Endothelial cell of umbilical vein (primary cell): ENCODE data around the gene CSNK2B. TPM values are rescaled to one million over a fixed set of nuclear protein-coding genes. Genes with fewer than 3 reads are reported as not detected.

Experiments used
- BruUV-seq: library from RNA; stranded (reverse); fragments of 400-500 nt; replicated peaks from 2 replicates; lab custom pipeline; 2021; lab: Mats Ljungman, UMichigan
- CTCF ChIA-PET: fragments of 300-600, 350-600 bp; sonication (Branson Sonifier 250); formaldehyde crosslinking; loops from one replicate; lab custom pipeline; 2021; ENCODE audit warnings: antibody characterized with exemption, inconsistent platforms; lab: Charles Lee
- POLR2A ChIA-PET: fragments of 300-600, 350-600 bp; sonication (Branson Sonifier 250); formaldehyde crosslinking; loops from one replicate; lab custom pipeline; 2021; ENCODE audit warnings: antibody characterized with exemption, inconsistent platforms; lab: Charles Lee
- DNase-seq: peaks from one replicate; pipeline ENCODE4 v3.0.0-alpha.2; 2011; ENCODE audit warnings: low read depth, low spot score
- FAIRE-seq: peaks from 2 replicates; lab custom pipeline; 2011; peaks lifted over from hg19 to GRCh38; lab: Jason Lieb, UNC
- H2AFZ ChIP-seq: 2 replicates; pipeline ENCODE4 v1.6.0; 2012; ENCODE audit warnings: low read depth, low read length, control low read depth, inconsistent platforms
- H3K27ac ChIP-seq: 2 replicates; pipeline ENCODE4 v1.5.1; 2011; ENCODE audit warnings: low read depth, mild to moderate bottlenecking, control low read depth, low read length, moderate library complexity; ENCODE audit not compliant: insufficient read depth
- H3K27me3 ChIP-seq, 2 experiments: 2 replicates each; pipeline versions ENCODE4 v1.6.0 to v1.6.1; 2011; ENCODE audit warnings: low read length in 2 of 2, mixed read lengths in 1 of 2; ENCODE audit not compliant: control insufficient read depth in 2 of 2, insufficient read depth in 2 of 2
- H3K36me3 ChIP-seq, 2 experiments: 2 replicates in 1 of 2; 3 replicates in 1 of 2; pipeline ENCODE4 v1.5.1; 2011; ENCODE audit warnings: low read length in 2 of 2, mild to moderate bottlenecking in 1 of 2, moderate library complexity in 1 of 2; ENCODE audit not compliant: control insufficient read depth in 2 of 2, insufficient read depth in 2 of 2; ENCODE audit errors: extremely low read depth in 1 of 2
- H3K4me1 ChIP-seq: 3 replicates; pipeline ENCODE4 v1.5.1; 2011; ENCODE audit warnings: mild to moderate bottlenecking, low read length; ENCODE audit not compliant: control insufficient read depth, insufficient read depth; ENCODE audit errors: extremely low read depth
- H3K4me2 ChIP-seq: 2 replicates; pipeline ENCODE4 v1.6.1; 2011; ENCODE audit warnings: low read length, control low read depth, mixed read lengths; ENCODE audit not compliant: insufficient read depth
- H3K4me3 ChIP-seq, 3 experiments: fragments of 200-600 bp in 1 of 3; sonication (generic), shearing (Covaris generic) in 1 of 3; replicated peaks in 1 of 3; 2 replicates each; pipeline ENCODE4 v1.5.1; 2011 to 2016; ENCODE audit warnings: control low read depth in 3 of 3, low read length in 3 of 3, mild to moderate bottlenecking in 2 of 3, inconsistent platforms in 1 of 3, low read depth in 1 of 3, moderate library complexity in 1 of 3; ENCODE audit not compliant: insufficient read depth in 1 of 3
- H3K79me2 ChIP-seq: 2 replicates; pipeline ENCODE4 v1.6.0; 2012; ENCODE audit warnings: low read length, inconsistent platforms; ENCODE audit not compliant: control insufficient read depth, insufficient read depth
- H3K9ac ChIP-seq: replicated peaks from 2 replicates; pipeline ENCODE3; 2011; ENCODE audit warnings: low read length, control low read depth; ENCODE audit not compliant: insufficient read depth; ENCODE audit errors: extremely low read depth
- H3K9me1 ChIP-seq: replicated peaks from 3 replicates; pipeline ENCODE4 v1.6.0; 2011; ENCODE audit warnings: mild to moderate bottlenecking, low read length; ENCODE audit not compliant: control insufficient read depth, insufficient read depth; ENCODE audit errors: extremely low read depth
- H3K9me3 ChIP-seq: replicated peaks from 2 replicates; pipeline ENCODE4 v1.5.1; 2012; ENCODE audit warnings: low read length, inconsistent platforms; ENCODE audit not compliant: control insufficient read depth, insufficient read depth
- H4K20me1 ChIP-seq: replicated peaks from 2 replicates; pipeline ENCODE3; 2011; ENCODE audit warnings: mild to moderate bottlenecking, low read length; ENCODE audit not compliant: control insufficient read depth, insufficient read depth; ENCODE audit errors: extremely low read depth
- CTCF ChIP-seq, 2 donors: IDR thresholded peaks; 1 replicate in 1 of 2; 2 replicates in 1 of 2; pipeline ENCODE4 v1.5.1; 2011; ENCODE audit warnings: low read length in 2 of 2, mild to moderate bottlenecking in 2 of 2, moderate library complexity in 2 of 2, control low read depth in 1 of 2, inconsistent platforms in 1 of 2, low read depth in 1 of 2; ENCODE audit not compliant: insufficient read depth in 1 of 2; ENCODE audit errors: extremely low read depth in 1 of 2
- EZH2 ChIP-seq: IDR thresholded peaks from 2 replicates; pipeline ENCODE4 v1.6.1; 2012; ENCODE audit warnings: borderline replicate concordance, low read depth, mild to moderate bottlenecking, moderate library complexity, low read length, inconsistent platforms; ENCODE audit not compliant: severe bottlenecking
- FOS ChIP-seq: IDR thresholded peaks from 2 replicates; pipeline ENCODE4 v1.6.1; 2011; ENCODE audit warnings: mild to moderate bottlenecking, low read length, moderate library complexity, borderline replicate concordance; ENCODE audit not compliant: insufficient read depth
- GATA2 ChIP-seq: IDR thresholded peaks from 2 replicates; pipeline ENCODE4 v1.7.0; 2011; ENCODE audit warnings: low read depth, mild to moderate bottlenecking, moderate library complexity, mixed read lengths, low read length; ENCODE audit not compliant: insufficient read length, insufficient read depth
- JUN ChIP-seq: IDR thresholded peaks from 2 replicates; pipeline ENCODE4 v1.6.1; 2011; ENCODE audit warnings: borderline replicate concordance, low read depth; ENCODE audit not compliant: insufficient read length, insufficient read depth
- MYC ChIP-seq: IDR thresholded peaks from one replicate; pipeline ENCODE4 v1.6.1; 2011; ENCODE audit warnings: mild to moderate bottlenecking, low read depth, low read length
- POLR2A ChIP-seq: IDR thresholded peaks from 2 replicates; pipeline ENCODE4 v1.6.1; 2012; ENCODE audit warnings: low read depth, mild to moderate bottlenecking, control low read depth, low read length
- POLR2AphosphoS5 ChIP-seq: IDR thresholded peaks from 2 replicates; pipeline ENCODE4 v1.6.1; 2012; ENCODE audit warnings: low read depth, mild to moderate bottlenecking, control low read depth, low read length, moderate library complexity; ENCODE audit not compliant: insufficient read depth
- dilution Hi-C: fragments of 300-500 bp; cut with MboI; formaldehyde crosslinking; loops from one replicate; pipeline ENCODE4 v1.15.0; 2019; ENCODE audit warnings: low sequenced_read_pairs; ENCODE audit not compliant: extremely low pct_ligation_motif_present
- intact Hi-C: fragments of 100-400 bp; cut with micrococcal nuclease; formaldehyde crosslinking; loops from one replicate; pipeline ENCODE4 v1.10.0; 2022
- polyA plus RNA-seq, 4 experiments: library from polyadenylated mRNA; depleted of rRNA in 3 of 4; stranded (reverse) in 3 of 4; unstranded in 1 of 4; fragments of >200 nt; gene quantifications; 2 replicates each; pipeline versions ENCODE4 v1.2.1 to v1.2.3, GENCODE V29; 2011 to 2012; ENCODE audit warnings: missing spikeins in 1 of 4
- total RNA-seq: library from RNA; stranded (reverse); gene quantifications from 2 replicates; pipeline ENCODE4 v1.2.3, GENCODE V29; 2021

Gene CSNK2B
- total and polyA plus RNA-seq, 2 donors (not counting 3 experiments of a cell fraction or from before 2014, with no cell fraction given): 159 to 206 TPM

- no peak overlapping the region for H2AFZ ChIP-seq
- no peaks in the 10 kb centered on the region for H4K20me1 ChIP-seq
- peak overlapping the region; percentile 84 for H3K27ac ChIP-seq
- peaks cover 23 to 33% of the 10 kb centered on the region in 2 experiments for H3K36me3 ChIP-seq
- H3K9me1 ChIP-seq: no peaks in the 10 kb centered on the region
- BruUV-seq: no TSS peak
- TF ChIP-seq POLR2AphosphoS5 (no peak), MYC (no peak), JUN (no peak)
- FAIRE-seq (peak; percentile 8), DNase-seq (no peak)
- intact Hi-C loops: loop anchor here (1.0 to 5.0 kb wide), 3 partner anchors 43 to 205 kb away; partner anchors contain the start of gene HSPA1B
- peaks cover 13% of the 10 kb centered on the region for H3K4me1 ChIP-seq
- CTCF ChIA-PET: interaction anchor here (0.6 to 3.9 kb wide), 6 partner anchors 18 to 81 kb away, joined by 3 to 18 read pairs (median 4); partner anchors contain the start of genes ATP6V1G2 and DDX39B
- peak overlapping the region; percentile 99 for H3K9ac ChIP-seq
- peaks cover 59% of the 10 kb centered on the region for H3K79me2 ChIP-seq
- H3K4me2 ChIP-seq: peak overlapping the region; percentile 92
- no peaks in the 10 kb centered on the region for H3K9me3 ChIP-seq
- POLR2A ChIA-PET: interaction anchor here (0.8 to 2.2 kb wide), 3 partner anchors 12 to 49 kb away, joined by 3 to 4 read pairs (median 3); no protein-coding TSS in a partner anchor
- dilution Hi-C loops: no loop called here
- no peaks in the 10 kb centered on the region for H3K27me3 ChIP-seq
- H3K4me3 ChIP-seq: peak overlapping the region; percentile 65 to 99 (median 95)
Measured at GRCh38 chr6:31621991-31622390, 43.9 kb upstream of the CSNK2B start.

- Histone ChIP-seq H4K20me1 (no peaks in the 10 kb centered on the region), H2AFZ (no peak overlapping the region), H3K4me3 (peak overlapping the region in 1 of 3 experiments; percentile 95), H3K9me3 (no peaks in the 10 kb centered on the region), H3K27ac (no peak overlapping the region), H3K4me1 (peaks cover 13% of the 10 kb centered on the region), H3K27me3 (no peaks in the 10 kb centered on the region), H3K9ac (no peak overlapping the region), H3K36me3 (peaks cover 25 to 38% of the 10 kb centered on the region in 2 experiments), H3K4me2 (peak overlapping the region; percentile 92), H3K79me2 (peaks cover 62% of the 10 kb centered on the region), H3K9me1 (no peaks in the 10 kb centered on the region)
- ChIA-PET POLR2A (interaction anchor here (0.8 to 2.2 kb wide), 3 partner anchors 11 to 49 kb away, joined by 3 to 4 read pairs (median 3); no protein-coding TSS in a partner anchor), CTCF (interaction anchor here (0.7 to 3.9 kb wide), 7 partner anchors 17 to 81 kb away, joined by 3 to 18 read pairs (median 4); partner anchors contain the start of gene DDX39B)
- TF ChIP-seq FOS (no peak), EZH2 (no peak), MYC (no peak), JUN (no peak), POLR2AphosphoS5 (no peak), CTCF (IDR thresholded peaks at IDR 0.05; ENCODE audit: extremely low read depth in 1 of 2, insufficient read depth in 1 of 2, low read depth in 1 of 2, low read length in 2 of 2) (no peak), POLR2A (no peak), GATA2 (no peak)
- dilution Hi-C loops: no loop called here
- no TSS peak for BruUV-seq
- FAIRE-seq (no peak), DNase-seq (no peak)
- intact Hi-C loops: loop anchor here (5.0 kb wide), 1 partner anchor 130 kb away; no protein-coding TSS in a partner anchor
Measured at GRCh38 chr6:31622684-31623091, 43.2 kb upstream of the CSNK2B start.
